IMR-90 (cell line): ENCODE results near the gene LIN28A. TPM values are rescaled to one million over a fixed set of nuclear protein-coding genes. Genes with fewer than 3 reads are reported as not detected.

Source experiments
- ATAC-seq: fragments of 200-7000 bp; cut with Tn5 transposase; 2 replicates; pipeline ENCODE4 v1.9.1; 2020; ENCODE audit warnings: low read depth, mild to moderate bottlenecking, moderate library complexity
- BruUV-seq: library from RNA; stranded (reverse); fragments of 400-500 nt; replicated peaks from 2 replicates; lab custom pipeline; 2021; lab: Mats Ljungman, UMichigan
- CTCF ChIA-PET: fragments of 300-600 bp; formaldehyde crosslinking; extraction: SDS; loops from one replicate; lab custom pipeline; 2021; ENCODE audit warnings: antibody characterized with exemption; lab: Yijun Ruan, JAX
- POLR2A ChIA-PET: fragments of 300-600 bp; sonication (Branson Sonifier 250); formaldehyde crosslinking; loops from one replicate; lab custom pipeline; 2022; ENCODE audit warnings: antibody characterized with exemption; ENCODE audit not compliant: unreplicated experiment; lab: Charles Lee
- DNase-seq: peaks from one replicate; pipeline ENCODE4 v3.0.0; 2013
- H2AFZ ChIP-seq: replicated peaks from 2 replicates; pipeline ENCODE3; 2013; ENCODE audit warnings: low read length, mild to moderate bottlenecking; ENCODE audit not compliant: poor library complexity
- H2AK5ac ChIP-seq: 2 replicates; pipeline ENCODE4 v1.6.1; 2013; ENCODE audit warnings: low read depth, low read length, inconsistent platforms
- H2AK9ac ChIP-seq: replicated peaks from 2 replicates; pipeline ENCODE3; 2013; ENCODE audit warnings: mild to moderate bottlenecking, low read depth, low read length, moderate library complexity; ENCODE audit not compliant: poor library complexity
- H2BK120ac ChIP-seq: 2 replicates; pipeline ENCODE4 v1.6.1; 2013; ENCODE audit warnings: low read depth, low read length, inconsistent platforms
- H2BK15ac ChIP-seq: 3 replicates; pipeline ENCODE4 v1.6.1; 2013; ENCODE audit warnings: low read depth, low read length, inconsistent platforms
- H2BK20ac ChIP-seq: 2 replicates; pipeline ENCODE4 v1.6.1; 2013; ENCODE audit warnings: low read depth, mild to moderate bottlenecking, inconsistent platforms, low read length, moderate library complexity
- H2BK5ac ChIP-seq: 2 replicates; pipeline ENCODE4 v1.6.1; 2013; ENCODE audit warnings: mild to moderate bottlenecking, low read depth, low read length, inconsistent platforms; ENCODE audit not compliant: poor library complexity, severe bottlenecking
- H3K14ac ChIP-seq: replicated peaks from 2 replicates; pipeline ENCODE4 v1.6.1; 2013; ENCODE audit warnings: low read depth, low read length, inconsistent platforms
- H3K18ac ChIP-seq: 2 replicates; pipeline ENCODE4 v1.6.1; 2013; ENCODE audit warnings: low read depth, low read length, control low read depth
- H3K23ac ChIP-seq: 2 replicates; pipeline ENCODE4 v1.6.1; 2013; ENCODE audit warnings: low read depth, low read length, inconsistent platforms
- H3K27ac ChIP-seq: 2 replicates; pipeline ENCODE4 v1.5.1; 2013; ENCODE audit warnings: mild to moderate bottlenecking, control low read depth, low read length; ENCODE audit not compliant: insufficient read depth
- H3K27me3 ChIP-seq: 2 replicates; pipeline ENCODE4 v1.6.1; 2013; ENCODE audit warnings: low read length; ENCODE audit not compliant: control insufficient read depth, insufficient read depth
- H3K36me3 ChIP-seq: 2 replicates; pipeline ENCODE4 v1.6.1; 2013; ENCODE audit warnings: low read length, mixed read lengths; ENCODE audit not compliant: control insufficient read depth, insufficient read depth
- H3K4ac ChIP-seq: 2 replicates; pipeline ENCODE4 v1.6.1; 2013; ENCODE audit warnings: low read depth, low read length, inconsistent platforms
- H3K4me1 ChIP-seq: 2 replicates; pipeline ENCODE4 v1.6.1; 2013; ENCODE audit warnings: low read length, mixed read lengths; ENCODE audit not compliant: control insufficient read depth, insufficient read depth
- H3K4me2 ChIP-seq: 2 replicates; pipeline ENCODE4 v1.6.1; 2013; ENCODE audit warnings: low read depth, mild to moderate bottlenecking, control low read depth, low read length, moderate library complexity
- H3K4me3 ChIP-seq: 2 replicates; pipeline ENCODE4 v1.5.1; 2013; ENCODE audit warnings: low read depth, mild to moderate bottlenecking, control low read depth, low read length, moderate library complexity; ENCODE audit not compliant: insufficient read depth
- H3K56ac ChIP-seq: 2 replicates; pipeline ENCODE4 v1.6.1; 2013; ENCODE audit warnings: low read length, inconsistent platforms; ENCODE audit not compliant: insufficient read depth; ENCODE audit errors: extremely low read depth
- H3K79me1 ChIP-seq, 2 experiments: 2 replicates each; pipeline ENCODE4 v1.6.1; 2013; ENCODE audit warnings: low read length in 2 of 2, inconsistent platforms in 1 of 2, low read depth in 1 of 2
- H3K9ac ChIP-seq: 2 replicates; pipeline ENCODE4 v1.6.1; 2013; ENCODE audit warnings: low read depth, low read length, control low read depth
- H3K9me1 ChIP-seq: 2 replicates; pipeline ENCODE4 v1.6.1; 2013; ENCODE audit warnings: low read length, inconsistent platforms; ENCODE audit not compliant: insufficient read depth
- H3K9me3 ChIP-seq: 2 replicates; pipeline ENCODE4 v1.6.1; 2013; ENCODE audit warnings: low read length; ENCODE audit not compliant: control insufficient read depth, insufficient read depth
- H4K20me1 ChIP-seq: 2 replicates; pipeline ENCODE4 v1.6.1; 2013; ENCODE audit warnings: low read length, inconsistent platforms; ENCODE audit not compliant: insufficient read depth
- H4K5ac ChIP-seq: 2 replicates; pipeline ENCODE4 v1.6.1; 2013; ENCODE audit warnings: mild to moderate bottlenecking, low read depth, low read length, control low read depth
- H4K8ac ChIP-seq, 2 experiments: 2 replicates each; pipeline ENCODE4 v1.6.1; 2013; ENCODE audit warnings: low read depth in 2 of 2, low read length in 2 of 2, control low read depth in 1 of 2, inconsistent platforms in 1 of 2
- H4K91ac ChIP-seq: 2 replicates; pipeline ENCODE4 v1.6.1; 2013; ENCODE audit warnings: low read depth, low read length, inconsistent platforms; ENCODE audit not compliant: insufficient read depth
- CEBPB ChIP-seq: IDR thresholded peaks from 2 replicates; pipeline ENCODE4 v1.6.1; 2012; ENCODE audit warnings: low read depth, low read length, improper control_type of control experiment
- CHD1 ChIP-seq: IDR thresholded peaks from 2 replicates; pipeline ENCODE4 v1.6.1; 2012; ENCODE audit warnings: low read depth, low read length, improper control_type of control experiment
- FOS ChIP-seq: fragments of 150-350 bp; IDR thresholded peaks from 2 replicates; pipeline ENCODE4 v1.6.1; 2016; ENCODE audit warnings: low read depth, low read length
- MAZ ChIP-seq: IDR thresholded peaks from 2 replicates; pipeline ENCODE4 v1.6.1; 2012; ENCODE audit warnings: low read depth, mild to moderate bottlenecking, low read length, improper control_type of control experiment, moderate library complexity, borderline replicate concordance
- MXI1 ChIP-seq: IDR thresholded peaks from 2 replicates; pipeline ENCODE4 v1.6.1; 2012; ENCODE audit warnings: low read depth, mild to moderate bottlenecking, low read length, moderate library complexity, borderline replicate concordance
- POLR2A ChIP-seq: IDR thresholded peaks from 2 replicates; pipeline ENCODE4 v1.6.1; 2012; ENCODE audit warnings: mild to moderate bottlenecking, low read depth, low read length
- whole genome bisulfite sequencing, 2 experiments: methylation state at CpG; one replicate each; pipeline versions ENCODE4 v1.1.5 to v1.1.7; 2013; ENCODE audit warnings: missing lambda C conversion rate in 2 of 2; ENCODE audit not compliant: insufficient read length in 1 of 2; ENCODE audit errors: extremely low coverage in 2 of 2; 5-methylcytosine and 5-hydroxymethylcytosine counted together
- dilution Hi-C: fragments of 300-500 bp; cut with HindIII; formaldehyde crosslinking; loops from one replicate; pipeline ENCODE4 v1.14.3; 2018; ENCODE audit warnings: low sequenced_read_pairs; ENCODE audit not compliant: unreplicated experiment
- in situ Hi-C: fragments of 300-500 bp; cut with MboI; formaldehyde crosslinking; loops from 3 replicates; pipeline ENCODE4 v1.14.3; 2019; ENCODE audit warnings: low sequenced_read_pairs, inconsistent platforms, mixed read lengths
- intact Hi-C: fragments of 100-400 bp; cut with micrococcal nuclease; formaldehyde crosslinking; loops from 2 replicates; pipeline ENCODE4 v1.10.0; 2022
- polyA plus RNA-seq, 3 experiments: library from polyadenylated mRNA; depleted of rRNA; stranded (reverse); fragments of >200 nt; gene quantifications; 2 replicates each; pipeline ENCODE4 v1.2.3, GENCODE V29; 2012; ENCODE audit warnings: low replicate concordance in 1 of 3
- total RNA-seq: library from RNA; depleted of rRNA; stranded (reverse); fragments of >200 nt; gene quantifications from 2 replicates; pipeline ENCODE4 v1.2.3, GENCODE V29; 2012
- TF ChIP-seq, protein P1 (sequence below): fragments of 150-350 bp; IDR thresholded peaks from 2 replicates; pipeline ENCODE4 v1.6.1; 2016; ENCODE audit warnings: low read depth, mild to moderate bottlenecking, low read length, moderate library complexity, borderline replicate concordance
- TF ChIP-seq, protein P2 (sequence below): conservative IDR thresholded peaks from 2 replicates; pipeline ENCODE4 v1.5.1; 2012; ENCODE audit warnings: mild to moderate bottlenecking, low read depth, low read length, improper control_type of control experiment
- TF ChIP-seq, protein P3 (sequence below): fragments of 150-350 bp; IDR thresholded peaks from 2 replicates; pipeline ENCODE4 v1.6.1; 2017; ENCODE audit warnings: mild to moderate bottlenecking, antibody characterized with exemption, low read length, low read depth

The LIN28A gene
- total and polyA plus RNA-seq, 2 of the 4 experiments (the other 2 are of a cell fraction): not detected

DNA sequence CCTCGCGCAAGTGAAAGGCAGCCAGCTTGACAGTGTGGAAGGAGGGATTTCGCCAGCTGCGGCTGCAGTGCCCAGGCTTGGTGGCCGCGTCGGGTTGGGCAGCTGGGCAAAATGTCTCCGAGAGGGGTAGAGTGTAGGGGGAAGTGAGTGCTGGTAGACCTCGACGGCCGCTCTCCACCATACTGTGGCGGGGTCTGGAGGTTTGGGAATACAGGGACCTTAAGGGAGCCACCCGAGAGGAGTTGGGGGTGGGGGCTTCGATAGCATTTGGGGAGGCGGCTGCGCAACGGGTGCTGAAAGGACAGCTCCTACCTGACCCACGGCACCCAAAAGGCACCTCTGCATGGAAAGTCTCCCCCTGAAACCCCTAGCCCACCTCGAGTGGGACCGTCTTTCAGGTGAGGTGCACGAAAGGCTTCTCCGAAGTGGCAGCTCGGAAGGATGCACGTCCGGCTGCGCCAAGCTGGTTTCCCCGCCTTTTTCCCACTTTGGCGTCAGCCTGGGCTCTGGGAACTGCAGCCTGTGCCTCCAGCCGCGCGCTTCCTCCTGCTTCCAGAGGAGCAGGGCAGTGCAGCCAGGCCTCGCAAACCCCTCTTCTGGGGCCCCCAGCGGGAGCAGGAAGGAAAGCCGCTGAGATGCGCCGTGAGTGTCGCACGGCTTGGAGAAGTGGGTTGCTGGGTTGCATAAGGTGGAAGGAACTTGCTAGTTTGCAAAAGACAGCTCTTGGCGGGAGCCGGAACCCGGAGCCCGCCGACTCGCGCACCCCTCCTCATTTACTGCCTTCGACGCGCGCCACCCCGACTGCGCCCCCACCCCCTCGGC lies 61.1 kb downstream of the LIN28A start:
- Histone ChIP-seq H2AK9ac (peak overlapping the region; percentile 88), H3K36me3 (peaks cover 29% of the 10 kb centered on the region), H4K8ac (peak overlapping the region in 1 of 2 experiments; percentile 35; a peak in 1 of 4 replicates), H4K5ac (no peak overlapping the region), H2BK5ac (no peak overlapping the region), H2BK120ac (no peak overlapping the region), H2AK5ac (0 out of 2 replicates have a peak overlapping the region, but pooled peaks have one; percentile 7), H3K4me1 (peaks cover 7% of the 10 kb centered on the region), H3K4me3 (peak overlapping the region; percentile 90), H3K4me2 (peak overlapping the region; percentile 94), H3K9me3 (no peaks in the 10 kb centered on the region), H3K9me1 (peaks cover 12% of the 10 kb centered on the region), H3K9ac (peak overlapping the region; percentile 31; the same call in 1 of the 2 replicates), H3K14ac (no peak overlapping the region), H3K23ac (peak overlapping the region; percentile 76; the same call in 1 of the 2 replicates), H3K27ac (peak overlapping the region; percentile 6), H3K4ac (peak overlapping the region; percentile 39; the same call in 1 of the 2 replicates), H3K79me1 (peaks cover 15 to 56% of the 10 kb centered on the region in 2 experiments), H2AFZ (peak overlapping the region; percentile 80), H4K91ac (no peak overlapping the region), H3K56ac (peak overlapping the region; percentile 59; the same call in 1 of the 2 replicates), H3K27me3 (no peaks in the 10 kb centered on the region), H2BK20ac (no peak overlapping the region), H4K20me1 (peaks cover 38% of the 10 kb centered on the region), H3K18ac (no peak overlapping the region), H2BK15ac (no peak overlapping the region)
- 0% methylated on average over 11 of the region's 52 CpGs; no CpG with 5 or more reads in 1 of the 2 experiments for WGBS, 2 experiments
- ATAC-seq (peak; percentile 46), DNase-seq (peak; percentile 65)
- intact Hi-C loops (no loop called here), in situ Hi-C loops (no loop called here), dilution Hi-C loops (no loop called here)
- BruUV-seq: no TSS peak
- POLR2A ChIA-PET: interaction anchor here (0.6 to 1.1 kb wide), 3 partner anchors 14 to 393 kb away, joined by 3 read pairs; no protein-coding TSS in a partner anchor
- CTCF ChIA-PET: interaction anchor here (0.6 to 1.0 kb wide), 2 partner anchors 28 to 841 kb away, joined by 3 to 8 read pairs; no protein-coding TSS in a partner anchor
- TF ChIP-seq, protein P1, sequence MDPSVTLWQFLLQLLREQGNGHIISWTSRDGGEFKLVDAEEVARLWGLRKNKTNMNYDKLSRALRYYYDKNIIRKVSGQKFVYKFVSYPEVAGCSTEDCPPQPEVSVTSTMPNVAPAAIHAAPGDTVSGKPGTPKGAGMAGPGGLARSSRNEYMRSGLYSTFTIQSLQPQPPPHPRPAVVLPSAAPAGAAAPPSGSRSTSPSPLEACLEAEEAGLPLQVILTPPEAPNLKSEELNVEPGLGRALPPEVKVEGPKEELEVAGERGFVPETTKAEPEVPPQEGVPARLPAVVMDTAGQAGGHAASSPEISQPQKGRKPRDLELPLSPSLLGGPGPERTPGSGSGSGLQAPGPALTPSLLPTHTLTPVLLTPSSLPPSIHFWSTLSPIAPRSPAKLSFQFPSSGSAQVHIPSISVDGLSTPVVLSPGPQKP: no peak
- TF ChIP-seq CHD1 (no peak), FOS (no peak), POLR2A (no peak), MAZ (no peak), CEBPB (peak; percentile 46; the same call in 1 of the 2 replicates), MXI1 (0 out of 2 replicates have a peak, but pooled peaks have one; percentile 11)
- TF ChIP-seq, protein P2, sequence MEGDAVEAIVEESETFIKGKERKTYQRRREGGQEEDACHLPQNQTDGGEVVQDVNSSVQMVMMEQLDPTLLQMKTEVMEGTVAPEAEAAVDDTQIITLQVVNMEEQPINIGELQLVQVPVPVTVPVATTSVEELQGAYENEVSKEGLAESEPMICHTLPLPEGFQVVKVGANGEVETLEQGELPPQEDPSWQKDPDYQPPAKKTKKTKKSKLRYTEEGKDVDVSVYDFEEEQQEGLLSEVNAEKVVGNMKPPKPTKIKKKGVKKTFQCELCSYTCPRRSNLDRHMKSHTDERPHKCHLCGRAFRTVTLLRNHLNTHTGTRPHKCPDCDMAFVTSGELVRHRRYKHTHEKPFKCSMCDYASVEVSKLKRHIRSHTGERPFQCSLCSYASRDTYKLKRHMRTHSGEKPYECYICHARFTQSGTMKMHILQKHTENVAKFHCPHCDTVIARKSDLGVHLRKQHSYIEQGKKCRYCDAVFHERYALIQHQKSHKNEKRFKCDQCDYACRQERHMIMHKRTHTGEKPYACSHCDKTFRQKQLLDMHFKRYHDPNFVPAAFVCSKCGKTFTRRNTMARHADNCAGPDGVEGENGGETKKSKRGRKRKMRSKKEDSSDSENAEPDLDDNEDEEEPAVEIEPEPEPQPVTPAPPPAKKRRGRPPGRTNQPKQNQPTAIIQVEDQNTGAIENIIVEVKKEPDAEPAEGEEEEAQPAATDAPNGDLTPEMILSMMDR: no peak
- TF ChIP-seq, protein P3, sequence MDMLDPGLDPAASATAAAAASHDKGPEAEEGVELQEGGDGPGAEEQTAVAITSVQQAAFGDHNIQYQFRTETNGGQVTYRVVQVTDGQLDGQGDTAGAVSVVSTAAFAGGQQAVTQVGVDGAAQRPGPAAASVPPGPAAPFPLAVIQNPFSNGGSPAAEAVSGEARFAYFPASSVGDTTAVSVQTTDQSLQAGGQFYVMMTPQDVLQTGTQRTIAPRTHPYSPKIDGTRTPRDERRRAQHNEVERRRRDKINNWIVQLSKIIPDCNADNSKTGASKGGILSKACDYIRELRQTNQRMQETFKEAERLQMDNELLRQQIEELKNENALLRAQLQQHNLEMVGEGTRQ: no peak
